OCI-LY3 (cell line): Measurements from ENCODE around the gene MYH15.

Source experiments
- H2AFZ ChIP-seq: fragments of 200-600, 300-600 bp; shearing (Covaris generic); 2 replicates; pipeline ENCODE4 v1.6.0; 2014; ENCODE audit warnings: antibody characterized with exemption, low read depth, low read length
- H3K27ac ChIP-seq: fragments of 200-600, 300-600 bp; sonication (generic); 2 replicates; pipeline ENCODE4 v1.5.1; 2014; ENCODE audit warnings: mild to moderate bottlenecking, low read length, moderate library complexity, mixed read lengths
- H3K27me3 ChIP-seq: fragments of 200-600, 300-600 bp; sonication (generic); 2 replicates; pipeline ENCODE4 v1.6.1; 2014; ENCODE audit warnings: low read depth, low read length, mixed read lengths
- H3K36me3 ChIP-seq: fragments of 200-600, 300-600 bp; sonication (generic); replicated peaks from 2 replicates; pipeline ENCODE3; 2014; ENCODE audit warnings: low read depth, low read length, mixed read lengths
- H3K4me1 ChIP-seq: fragments of 300-600, 200-600 bp; sonication (generic); 2 replicates; pipeline ENCODE4 v1.6.1; 2014; ENCODE audit warnings: low read length, mixed read lengths
- H3K4me2 ChIP-seq: fragments of 200-600, 300-600 bp; sonication (generic); 2 replicates; pipeline ENCODE4 v1.6.1; 2014; ENCODE audit warnings: low read length, mixed read lengths
- H3K4me3 ChIP-seq: fragments of 300-600, 200-600 bp; sonication (generic); 2 replicates; pipeline ENCODE4 v1.5.1; 2014; ENCODE audit warnings: antibody characterized with exemption, mild to moderate bottlenecking, low read length, moderate library complexity
- H3K79me2 ChIP-seq: fragments of 300-600, 200-600 bp; shearing (Covaris generic); 2 replicates; pipeline ENCODE4 v1.6.1; 2014; ENCODE audit warnings: mild to moderate bottlenecking, low read length, mixed read lengths
- H3K9ac ChIP-seq: fragments of 300-600, 200-600 bp; shearing (Covaris generic); 2 replicates; pipeline ENCODE4 v1.6.0; 2014; ENCODE audit warnings: mild to moderate bottlenecking, low read length, moderate library complexity
- H3K9me3 ChIP-seq: fragments of 200-600, 300-600 bp; shearing (Covaris generic); 2 replicates; pipeline ENCODE4 v1.6.1; 2014; ENCODE audit warnings: low read length, mixed read lengths; ENCODE audit not compliant: insufficient read depth
- H4K20me1 ChIP-seq: fragments of 200-600, 300-600 bp; sonication (generic); 2 replicates; pipeline ENCODE4 v1.6.1; 2016; ENCODE audit warnings: low read length, mixed read lengths; ENCODE audit not compliant: insufficient read depth
- EZH2phosphoT487 ChIP-seq: fragments of 200-600 bp; shearing (Covaris generic); IDR thresholded peaks from 2 replicates; pipeline ENCODE4 v1.6.1; 2018; ENCODE audit warnings: antibody characterized with exemption, mixed run types, low read depth
- TF ChIP-seq, protein P1 (sequence below): fragments of 200-600, 300-600 bp; sonication (generic); IDR thresholded peaks from 2 replicates; pipeline ENCODE4 v1.5.1; 2014; ENCODE audit warnings: antibody characterized with exemption, low read length, low read depth

MYH15 gene

DNA sequence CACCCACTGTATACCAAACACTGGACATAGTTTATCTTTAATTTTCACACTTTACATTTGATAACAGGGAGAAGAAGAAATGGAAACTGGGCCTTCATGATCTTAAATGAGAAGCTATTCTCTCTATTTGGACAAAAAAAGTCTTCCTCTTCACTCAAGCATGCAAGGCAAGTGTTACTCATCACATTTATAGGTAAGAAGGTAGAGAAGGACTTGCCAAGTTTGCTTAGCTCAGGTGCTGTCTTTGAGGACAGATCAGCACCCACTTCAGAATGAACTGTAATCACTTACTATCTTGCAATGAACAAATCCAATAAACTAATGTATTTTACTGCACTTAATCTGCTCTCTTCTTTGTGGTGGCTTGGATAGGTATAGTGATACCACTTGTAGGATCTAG lies 1.1 kb upstream of the MYH15 start:
- H3K4me3 ChIP-seq = no peak overlapping the region
- H4K20me1 ChIP-seq = no peaks in the 10 kb centered on the region
- no peak overlapping the region for H2AFZ ChIP-seq
- TF ChIP-seq, protein P1, sequence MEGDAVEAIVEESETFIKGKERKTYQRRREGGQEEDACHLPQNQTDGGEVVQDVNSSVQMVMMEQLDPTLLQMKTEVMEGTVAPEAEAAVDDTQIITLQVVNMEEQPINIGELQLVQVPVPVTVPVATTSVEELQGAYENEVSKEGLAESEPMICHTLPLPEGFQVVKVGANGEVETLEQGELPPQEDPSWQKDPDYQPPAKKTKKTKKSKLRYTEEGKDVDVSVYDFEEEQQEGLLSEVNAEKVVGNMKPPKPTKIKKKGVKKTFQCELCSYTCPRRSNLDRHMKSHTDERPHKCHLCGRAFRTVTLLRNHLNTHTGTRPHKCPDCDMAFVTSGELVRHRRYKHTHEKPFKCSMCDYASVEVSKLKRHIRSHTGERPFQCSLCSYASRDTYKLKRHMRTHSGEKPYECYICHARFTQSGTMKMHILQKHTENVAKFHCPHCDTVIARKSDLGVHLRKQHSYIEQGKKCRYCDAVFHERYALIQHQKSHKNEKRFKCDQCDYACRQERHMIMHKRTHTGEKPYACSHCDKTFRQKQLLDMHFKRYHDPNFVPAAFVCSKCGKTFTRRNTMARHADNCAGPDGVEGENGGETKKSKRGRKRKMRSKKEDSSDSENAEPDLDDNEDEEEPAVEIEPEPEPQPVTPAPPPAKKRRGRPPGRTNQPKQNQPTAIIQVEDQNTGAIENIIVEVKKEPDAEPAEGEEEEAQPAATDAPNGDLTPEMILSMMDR = no peak
- TF ChIP-seq EZH2phosphoT487 = no peak
- no peaks in the 10 kb centered on the region for H3K9me3 ChIP-seq
- no peak overlapping the region for H3K27ac ChIP-seq
- no peaks in the 10 kb centered on the region for H3K36me3 ChIP-seq
- H3K27me3 ChIP-seq = no peaks in the 10 kb centered on the region
- no peaks in the 10 kb centered on the region for H3K4me1 ChIP-seq
- no peaks in the 10 kb centered on the region for H3K79me2 ChIP-seq
- H3K9ac ChIP-seq = no peak overlapping the region
- no peak overlapping the region for H3K4me2 ChIP-seq

DNA sequence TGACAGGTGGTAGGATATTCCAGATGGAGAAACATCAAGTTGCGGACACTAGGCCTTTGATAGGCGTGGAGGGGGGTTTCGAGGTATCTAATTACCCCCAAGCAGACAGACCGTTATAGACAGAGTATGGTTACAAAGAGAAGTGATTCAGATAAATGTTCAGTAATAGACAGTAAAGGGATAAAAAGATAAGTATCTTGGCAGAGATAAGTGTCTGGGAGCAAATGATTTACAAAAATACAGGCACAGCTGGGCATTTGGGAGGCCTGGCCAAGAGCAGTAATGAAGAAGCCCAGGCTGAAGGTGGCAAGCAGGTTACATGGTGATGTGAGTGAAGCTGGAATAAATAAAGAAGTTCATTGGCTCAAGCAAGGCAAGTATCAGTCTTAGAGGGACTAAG lies 659 bp upstream of the MYH15 start:
- Histone ChIP-seq H4K20me1 (no peaks in the 10 kb centered on the region), H3K9me3 (no peaks in the 10 kb centered on the region), H3K9ac (no peak overlapping the region), H3K27ac (no peak overlapping the region), H2AFZ (no peak overlapping the region), H3K4me1 (no peaks in the 10 kb centered on the region), H3K27me3 (no peaks in the 10 kb centered on the region), H3K4me2 (no peak overlapping the region), H3K4me3 (no peak overlapping the region), H3K36me3 (no peaks in the 10 kb centered on the region), H3K79me2 (no peaks in the 10 kb centered on the region)
- no peak for TF ChIP-seq EZH2phosphoT487
- TF ChIP-seq, protein P1 = no peak

DNA sequence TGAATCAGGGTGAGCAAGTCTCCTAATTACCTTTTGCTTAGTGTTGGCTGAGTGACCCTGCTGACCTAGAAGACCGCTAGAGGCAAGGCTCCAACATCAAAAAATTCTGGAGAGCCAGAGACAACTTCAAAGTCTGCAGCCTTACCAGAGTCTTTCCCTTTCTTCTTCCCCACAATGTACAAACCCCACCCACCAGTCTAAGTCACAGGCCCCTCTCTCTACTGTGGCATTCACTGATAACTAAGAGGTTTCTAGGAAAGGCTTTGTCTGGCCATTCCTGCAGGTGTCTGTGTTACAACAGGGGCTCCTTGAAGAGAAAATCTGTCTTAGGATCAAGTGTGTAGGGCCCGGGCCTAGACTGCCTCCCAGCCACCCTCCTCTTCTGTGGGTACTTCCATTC lies 525 bp downstream of the MYH15 start:
- Histone ChIP-seq H3K9ac (no peak overlapping the region), H3K4me1 (no peaks in the 10 kb centered on the region), H3K27me3 (no peaks in the 10 kb centered on the region), H3K79me2 (no peaks in the 10 kb centered on the region), H3K9me3 (no peaks in the 10 kb centered on the region), H3K27ac (no peak overlapping the region), H2AFZ (no peak overlapping the region), H3K4me3 (no peak overlapping the region), H3K4me2 (no peak overlapping the region), H4K20me1 (no peaks in the 10 kb centered on the region), H3K36me3 (no peaks in the 10 kb centered on the region)
- TF ChIP-seq, protein P1 = no peak
- TF ChIP-seq EZH2phosphoT487 = no peak

DNA sequence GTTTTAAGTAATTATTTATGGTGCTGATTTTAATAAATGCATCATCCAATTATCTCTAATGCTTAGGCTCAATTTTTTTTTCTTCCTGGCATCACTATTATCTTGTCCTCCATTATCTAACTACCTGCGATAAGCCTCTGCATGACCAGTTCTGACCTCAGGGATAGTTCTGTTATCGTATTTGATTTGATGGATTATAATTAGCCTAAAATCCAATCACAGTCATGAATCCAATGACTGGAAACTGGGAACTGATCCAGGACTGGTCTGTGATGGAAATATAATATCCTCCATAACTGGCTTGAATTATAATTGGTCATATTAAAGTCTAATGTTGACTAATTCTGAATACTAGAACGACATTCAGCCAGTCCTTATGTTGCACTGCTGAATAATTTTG lies 1.1 kb downstream of the MYH15 start:
- no peaks in the 10 kb centered on the region for H4K20me1 ChIP-seq
- H3K4me1 ChIP-seq = no peaks in the 10 kb centered on the region
- H3K79me2 ChIP-seq = no peaks in the 10 kb centered on the region
- TF ChIP-seq, protein P1 = no peak
- no peak for TF ChIP-seq EZH2phosphoT487
- no peak overlapping the region for H3K9ac ChIP-seq
- H3K9me3 ChIP-seq = no peaks in the 10 kb centered on the region
- H3K27me3 ChIP-seq = no peaks in the 10 kb centered on the region
- H3K4me3 ChIP-seq = no peak overlapping the region
- no peak overlapping the region for H2AFZ ChIP-seq
- no peaks in the 10 kb centered on the region for H3K36me3 ChIP-seq
- no peak overlapping the region for H3K4me2 ChIP-seq
- H3K27ac ChIP-seq = no peak overlapping the region
